GM12874 (cell line): ENCODE data around the gene BABAM2.

Source experiments
- CTCF ChIP-seq: IDR thresholded peaks from 2 replicates; pipeline ENCODE4 v1.5.1; 2011; ENCODE audit warnings: low read depth, mild to moderate bottlenecking, control low read depth, low read length, moderate library complexity; ENCODE audit not compliant: insufficient read depth

Gene BABAM2

DNA sequence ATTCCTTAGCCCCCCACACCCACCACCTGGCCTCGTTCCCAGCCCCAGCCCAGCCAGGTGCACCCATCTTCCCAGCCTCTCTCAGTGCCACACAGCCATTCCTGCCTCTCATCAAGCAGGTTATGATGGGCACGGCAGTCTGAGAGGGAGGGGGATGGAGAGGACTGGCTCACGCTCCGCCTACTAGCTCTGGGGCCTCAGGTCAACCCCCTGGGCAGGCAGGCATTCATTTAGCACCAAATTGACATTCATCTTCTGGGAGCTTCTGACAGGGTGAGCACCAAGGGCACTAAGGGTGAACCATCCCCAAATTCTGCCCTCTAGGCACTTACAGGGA is 435.9 kb downstream of the BABAM2 start:
- TF ChIP-seq CTCF, result no peak

DNA sequence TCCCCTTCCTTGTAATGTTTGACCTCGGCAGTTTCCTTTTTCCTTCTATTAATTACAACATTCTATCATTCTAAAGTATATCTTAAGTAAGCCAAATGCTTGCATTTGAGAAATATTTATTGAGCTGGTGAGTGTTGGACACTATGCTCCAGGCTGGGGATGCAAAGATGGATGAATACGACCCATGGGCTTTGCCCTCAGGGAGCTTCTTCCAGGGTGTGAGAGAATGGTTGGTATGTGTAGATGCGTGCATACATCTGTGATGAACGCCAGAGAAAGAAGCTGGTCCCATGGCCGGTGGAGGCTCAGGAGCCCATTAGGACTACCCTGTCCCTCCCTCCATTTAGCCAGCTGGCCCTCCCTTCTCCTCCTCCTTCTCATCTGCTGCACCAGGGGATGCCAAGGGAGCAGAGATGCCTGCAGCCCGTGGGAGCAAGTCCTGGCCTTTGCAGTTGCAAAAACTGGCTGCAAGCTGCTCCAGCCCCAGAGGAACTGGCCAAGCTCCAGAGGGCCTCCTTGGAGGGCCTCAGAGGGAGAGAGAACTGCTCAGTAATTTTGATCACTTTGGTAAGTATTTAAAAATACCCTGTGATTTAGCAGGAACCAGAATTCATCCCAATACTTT is 436.5 kb downstream of the BABAM2 start:
- no peak for TF ChIP-seq CTCF

GRCh38 chr2:28327581-28327955 is 437.0 kb downstream of the BABAM2 start:
- no peak for TF ChIP-seq CTCF

DNA sequence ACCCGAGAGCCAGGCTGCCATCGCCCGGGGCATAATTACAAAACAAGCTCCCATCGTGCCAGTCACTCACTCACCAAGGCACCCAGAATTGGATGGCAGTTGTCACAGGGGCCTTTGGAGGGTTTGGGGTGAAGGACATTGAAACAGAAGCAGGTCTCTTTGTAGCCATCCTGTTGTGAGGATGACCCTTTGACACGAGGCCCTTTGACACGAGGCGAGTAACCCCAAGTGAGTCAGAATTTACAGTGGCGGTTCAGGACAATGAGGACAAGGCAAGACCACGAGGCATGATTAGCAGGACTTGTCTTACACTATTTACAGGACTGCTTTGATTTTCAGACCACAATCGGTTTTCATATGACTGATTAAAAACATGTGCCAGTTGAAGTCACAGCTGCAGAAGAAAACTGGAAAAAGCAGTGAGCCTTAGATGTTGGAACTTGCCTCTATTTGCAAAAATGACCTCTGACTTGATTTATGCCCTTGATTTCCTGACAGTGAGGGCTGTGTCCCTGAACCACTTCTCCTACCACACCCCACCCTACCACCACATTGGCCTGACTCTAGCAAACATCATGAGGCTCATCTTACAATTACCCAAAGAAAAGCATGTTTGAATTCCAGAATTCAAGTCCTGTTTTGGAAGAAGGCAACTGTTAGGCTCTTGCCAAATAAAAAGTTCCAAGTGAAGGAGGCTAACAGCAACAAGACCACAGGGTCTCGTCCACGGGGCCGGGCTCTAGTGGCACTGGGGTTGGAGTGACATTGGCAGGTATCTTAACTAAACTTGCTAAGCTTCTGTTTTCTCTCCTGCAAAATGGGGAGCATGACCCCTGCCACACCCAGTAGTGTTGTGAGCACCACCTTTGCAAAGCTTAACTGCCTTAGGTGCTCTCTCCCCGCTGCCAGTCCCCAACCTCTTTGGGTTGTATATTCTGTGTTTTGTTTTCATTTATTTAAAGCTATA is 437.7 kb downstream of the BABAM2 start:
- no peak for TF ChIP-seq CTCF

GRCh38 chr2:28329184-28329583 is 438.7 kb downstream of the BABAM2 start:
- TF ChIP-seq CTCF, result no peak

GRCh38 chr2:28332696-28333095 is 442.2 kb downstream of the BABAM2 start:
- TF ChIP-seq CTCF, result no peak

GRCh38 chr2:28333606-28334526 is 443.3 kb downstream of the BABAM2 start:
- TF ChIP-seq CTCF, result no peak
